Measurements from ENCODE around the gene COL9A3. TPM values are rescaled to one million over a fixed set of nuclear protein-coding genes. Genes with fewer than 3 reads are reported as not detected.

The COL9A3 gene
- total and polyA plus RNA-seq, 2 of the 8 experiments (the other 6 are each of a cell fraction or from before 2014, with no cell fraction given) = 21.7 to 80.1 TPM

DNA sequence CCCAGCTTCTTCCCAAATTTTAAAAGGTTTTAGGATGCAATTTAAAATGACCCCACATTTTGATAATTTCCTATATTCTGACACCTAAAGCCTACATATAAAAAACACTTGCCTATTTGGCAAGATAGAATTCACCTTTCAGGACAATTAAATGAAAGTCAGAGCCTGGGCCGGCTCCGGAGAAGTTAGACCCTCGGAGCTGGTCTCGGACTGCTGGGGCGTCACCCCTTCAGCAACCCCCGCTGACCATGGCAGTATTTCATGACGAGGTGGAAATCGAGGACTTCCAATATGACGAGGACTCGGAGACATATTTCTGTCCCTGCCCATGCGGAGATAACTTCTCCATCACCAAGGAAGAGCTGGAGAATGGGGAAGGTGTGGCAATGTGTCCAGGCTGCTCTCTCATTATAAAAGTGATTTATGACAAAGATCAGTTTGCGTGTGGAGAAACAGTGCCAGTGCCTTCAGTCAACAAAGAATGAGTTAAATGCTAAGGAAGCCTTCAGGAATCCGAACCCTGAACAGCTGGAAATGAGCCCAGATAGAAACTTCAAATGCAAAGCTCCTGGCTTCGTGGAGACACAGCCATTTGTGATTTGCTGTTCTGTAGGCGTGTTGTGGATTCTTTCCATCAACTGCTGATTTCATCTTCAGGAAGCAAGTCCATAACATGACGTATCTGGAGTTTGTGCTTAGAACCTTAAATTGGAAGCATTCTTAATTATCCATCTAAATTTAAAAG is 28.7 kb downstream of the COL9A3 start (continued):
- TF ChIP-seq GTF2F1 (IDR thresholded peaks at IDR 0.05; ENCODE audit: borderline replicate concordance, low read depth, low read length) (no peak), POLR2AphosphoS5 (IDR thresholded peaks at IDR 0.05; ENCODE audit: low read depth, low read length) (no peak), ASH2L (IDR thresholded peaks at IDR 0.05; ENCODE audit: low read length) (no peak), PHF8 (conservative IDR thresholded peaks at IDR 0.05; ENCODE audit: low read depth, low read length) (no peak), EZH2 (IDR thresholded peaks at IDR 0.05; ENCODE audit: low read depth, low read length, severe bottlenecking) (no peak), EP300 (IDR thresholded peaks at IDR 0.05; ENCODE audit: borderline replicate concordance in 1 of 2, low read depth in 2 of 2, low read length in 2 of 2) (no peak)

All from H1 (cell line).